MCF 10A (cell line): ENCODE data around the gene MCTP1. TPM values are rescaled to one million over a fixed set of nuclear protein-coding genes. Genes with fewer than 3 reads are reported as not detected.
A peak's percentile ranks its signal among the peaks of the same experiment; 100 is the strongest.

Experiments
- BruUV-seq: library from RNA; stranded (reverse); fragments of 400-500 nt; replicated peaks from 2 replicates; lab custom pipeline; 2021; lab: Mats Ljungman, UMichigan
- CTCF ChIA-PET: fragments of 300-600 bp; sonication (Branson Sonifier 250); formaldehyde crosslinking; extraction: SDS; loops from one replicate; lab custom pipeline; 2021; ENCODE audit warnings: antibody characterized with exemption, inconsistent platforms; lab: Yijun Ruan, JAX
- POLR2A ChIA-PET: fragments of 300-600, 350-650 bp; sonication (Branson Sonifier 250); formaldehyde crosslinking; extraction: SDS; loops from one replicate; lab custom pipeline; 2020; ENCODE audit warnings: antibody characterized with exemption, inconsistent platforms; lab: Yijun Ruan, JAX
- DNase-seq: peaks from one replicate; pipeline ENCODE4 v3.0.0-alpha.2; 2018; ENCODE audit not compliant: unreplicated experiment
- H3K27ac Mint-ChIP-seq: one replicate; pipeline ENCODE4 v1.8.0; 2022; ENCODE audit warnings: mild to moderate bottlenecking, low read depth, mixed read lengths; ENCODE audit not compliant: unreplicated experiment
- H3K27me3 Mint-ChIP-seq: one replicate; pipeline ENCODE4 v1.8.0; 2022; ENCODE audit warnings: mixed read lengths; ENCODE audit not compliant: insufficient read depth, unreplicated experiment
- H3K36me3 Mint-ChIP-seq: one replicate; pipeline ENCODE4 v1.8.0; 2022; ENCODE audit warnings: mild to moderate bottlenecking, moderate library complexity, mixed read lengths; ENCODE audit not compliant: insufficient read depth, unreplicated experiment
- H3K4me1 Mint-ChIP-seq: one replicate; pipeline ENCODE4 v1.8.0; 2022; ENCODE audit warnings: mixed read lengths; ENCODE audit not compliant: insufficient read depth, unreplicated experiment
- H3K4me3 Mint-ChIP-seq: one replicate; pipeline ENCODE4 v1.8.0; 2022; ENCODE audit warnings: mild to moderate bottlenecking, moderate library complexity, mixed read lengths; ENCODE audit not compliant: unreplicated experiment
- H3K9me3 Mint-ChIP-seq: one replicate; pipeline ENCODE4 v1.8.0; 2022; ENCODE audit warnings: mixed read lengths; ENCODE audit not compliant: unreplicated experiment
- CTCF ChIP-seq: fragments of 200-600 bp; IDR thresholded peaks from one replicate; pipeline ENCODE4 v1.8.0; 2022; ENCODE audit warnings: antibody characterized with exemption, mild to moderate bottlenecking; ENCODE audit not compliant: unreplicated experiment
- intact Hi-C: fragments of 100-400 bp; cut with micrococcal nuclease; formaldehyde crosslinking; loops from 2 replicates; pipeline ENCODE4 v1.14.1; 2022
- total RNA-seq: library from RNA; stranded (reverse); gene quantifications from 2 replicates; pipeline ENCODE4 v1.2.3, GENCODE V29; 2022

MCTP1 gene
- total RNA-seq, 1 experiment from 2014 or later, result 40.3 TPM

GRCh38 chr5:95262933-95263660, 21.8 kb downstream of the MCTP1 start:
- Mint-ChIP-seq H3K9me3 (no peaks in the 10 kb centered on the region), H3K4me1 (no peaks in the 10 kb centered on the region), H3K36me3 (no peaks in the 10 kb centered on the region), H3K27me3 (peaks cover 16% of the 10 kb centered on the region), H3K27ac (no peak overlapping the region), H3K4me3 (no peak overlapping the region)
- no TSS peak for BruUV-seq
- no peak for DNase-seq
- CTCF ChIA-PET, result interaction anchor here (0.6 to 9.0 kb wide), 15 partner anchors 11 to 296 kb away, joined by 3 to 123 read pairs (median 4); no protein-coding TSS in a partner anchor
- no peak for TF ChIP-seq CTCF
- intact Hi-C loops, result no loop called here
- POLR2A ChIA-PET, result interaction anchor here (0.5 to 1.1 kb wide), 2 partner anchors 27 to 295 kb away, joined by 3 read pairs; no protein-coding TSS in a partner anchor

- BruUV-seq, result no TSS peak
- peak; percentile 52 for DNase-seq
- CTCF ChIA-PET, result interaction anchor here (0.6 to 9.0 kb wide), 20 partner anchors 9 to 893 kb away, joined by 3 to 123 read pairs (median 3); no protein-coding TSS in a partner anchor
- Mint-ChIP-seq H3K4me1 (no peaks in the 10 kb centered on the region), H3K27ac (no peak overlapping the region), H3K27me3 (peaks cover under 1% of the 10 kb centered on the region), H3K9me3 (no peaks in the 10 kb centered on the region), H3K4me3 (no peak overlapping the region), H3K36me3 (no peaks in the 10 kb centered on the region)
- peak; percentile 53 for TF ChIP-seq CTCF
- intact Hi-C loops, result loop anchor here (1.0 kb wide), 2 partner anchors 293 to 352 kb away; no protein-coding TSS in a partner anchor
- POLR2A ChIA-PET, result interaction anchor here (1.0 kb wide), 1 partner anchor 293 kb away, joined by 3 read pairs; no protein-coding TSS in a partner anchor
These were observed 23.3 kb downstream of the MCTP1 start for GRCh38 chr5:95261437-95262175.

GRCh38 chr5:95256991-95257390, 27.9 kb downstream of the MCTP1 start:
- BruUV-seq, result no TSS peak
- TF ChIP-seq CTCF, result no peak
- Mint-ChIP-seq H3K27ac (no peak overlapping the region), H3K4me1 (no peaks in the 10 kb centered on the region), H3K4me3 (no peak overlapping the region), H3K27me3 (no peaks in the 10 kb centered on the region), H3K36me3 (no peaks in the 10 kb centered on the region), H3K9me3 (no peaks in the 10 kb centered on the region)
- ChIA-PET CTCF (interaction anchor here (0.6 to 2.7 kb wide), 4 partner anchors 16 to 289 kb away, joined by 3 to 17 read pairs (median 4); no protein-coding TSS in a partner anchor), POLR2A (no interaction called here)
- DNase-seq, result no peak
- intact Hi-C loops, result no loop called here

GRCh38 chr5:95256446-95256845, 28.4 kb downstream of the MCTP1 start:
- DNase-seq, result no peak
- Mint-ChIP-seq H3K27ac (no peak overlapping the region), H3K27me3 (no peaks in the 10 kb centered on the region), H3K9me3 (no peaks in the 10 kb centered on the region), H3K36me3 (no peaks in the 10 kb centered on the region), H3K4me1 (no peaks in the 10 kb centered on the region), H3K4me3 (no peak overlapping the region)
- ChIA-PET CTCF (interaction anchor here (1.2 to 2.7 kb wide), 4 partner anchors 12 to 288 kb away, joined by 3 to 17 read pairs (median 4); no protein-coding TSS in a partner anchor), POLR2A (no interaction called here)
- intact Hi-C loops, result no loop called here
- no TSS peak for BruUV-seq
- TF ChIP-seq CTCF, result no peak
